ENCODE results near the gene VEPH1. TPM values are rescaled to one million over a fixed set of nuclear protein-coding genes. Genes with fewer than 3 reads are reported as not detected.

VEPH1 gene
- total RNA-seq, 4 donors from 2014 or later, result 0.48 to 11.7 (median 3.2) TPM

- DNase-seq (ENCODE audit: low spot score) (no peak), ATAC-seq (ENCODE audit: low FRiP score) (no peak)
- TF ChIP-seq CTCF (IDR thresholded peaks at IDR 0.05), result no peak
Observed at GRCh38 chr3:157300981-157301663, 202.1 kb downstream of the VEPH1 start.

GRCh38 chr3:157300094-157300493, 203.1 kb downstream of the VEPH1 start:
- no peak for ATAC-seq (ENCODE audit: low FRiP score)
- no peak for DNase-seq (ENCODE audit: low spot score)
- TF ChIP-seq CTCF (IDR thresholded peaks at IDR 0.05), result no peak

DNA sequence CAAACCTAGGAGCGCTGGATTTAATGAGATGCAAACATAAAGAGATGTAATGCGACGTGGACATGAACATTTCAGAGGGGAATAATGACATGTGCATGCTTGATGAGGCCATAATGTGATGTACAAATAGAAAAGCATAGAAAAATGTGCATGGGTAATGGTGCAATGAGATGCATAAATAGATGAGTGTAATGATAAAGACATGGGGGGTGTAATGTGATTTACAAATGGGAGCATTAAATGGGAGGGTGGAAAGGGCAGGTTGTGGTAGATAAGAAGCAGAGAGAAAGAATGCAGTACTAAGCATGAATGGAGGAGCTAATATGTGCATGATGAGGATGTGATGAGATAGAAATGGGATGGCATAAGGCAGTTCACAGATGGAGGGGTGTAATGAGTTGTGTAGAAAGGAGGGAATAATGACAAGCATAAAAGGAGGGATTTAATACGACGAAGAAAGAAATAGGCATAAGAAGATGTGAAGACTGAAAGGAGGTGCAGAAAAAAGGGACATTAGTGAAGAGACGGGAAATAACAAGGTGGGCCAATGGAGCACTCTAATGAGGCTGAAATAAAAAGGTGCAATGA, 205.8 kb downstream of the VEPH1 start:
- ATAC-seq (ENCODE audit: low FRiP score), result no peak
- DNase-seq (ENCODE audit: low spot score), result no peak
- TF ChIP-seq CTCF (IDR thresholded peaks at IDR 0.05), result no peak

DNA sequence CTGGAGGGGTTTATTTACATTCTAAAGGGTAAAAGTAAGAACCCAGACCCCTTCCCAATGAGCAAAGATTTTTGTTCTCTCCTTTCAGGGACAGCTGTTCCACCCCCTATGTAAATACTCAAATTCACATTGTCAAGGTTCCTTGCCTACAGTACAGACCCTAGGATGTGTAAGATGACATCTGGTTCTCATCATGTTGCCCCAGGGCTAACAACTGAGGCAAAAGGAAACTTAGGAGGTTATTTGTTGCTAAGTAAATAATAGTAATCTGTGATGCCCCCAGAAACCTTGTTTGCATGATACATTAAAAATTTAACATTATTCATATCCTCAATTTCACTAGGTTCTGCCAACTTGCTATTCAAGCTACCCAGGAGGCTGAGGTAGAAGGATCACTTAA, 208.3 kb downstream of the VEPH1 start:
- TF ChIP-seq CTCF (IDR thresholded peaks at IDR 0.05), result no peak
- DNase-seq (ENCODE audit: low spot score), result no peak
- no peak for ATAC-seq (ENCODE audit: low FRiP score)

DNA sequence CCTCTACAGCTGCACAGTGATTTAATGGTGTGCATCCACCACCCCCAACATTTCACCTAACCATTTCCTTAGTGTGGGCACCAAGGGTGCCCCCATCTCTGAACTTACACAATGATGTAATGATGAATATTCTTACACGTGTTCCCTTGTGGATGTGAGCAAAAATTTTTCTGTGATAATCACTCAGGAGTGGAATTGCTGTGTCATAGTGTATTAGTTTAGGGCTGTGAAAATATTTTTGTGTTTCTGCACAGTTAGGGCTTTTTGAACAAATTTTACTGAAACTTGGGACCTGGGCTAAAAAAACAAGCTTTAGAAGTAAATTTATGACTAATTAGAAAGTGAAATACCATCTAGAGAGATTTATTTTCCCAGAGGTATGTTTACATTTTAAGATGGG, 208.7 kb downstream of the VEPH1 start:
- DNase-seq (ENCODE audit: low spot score), result no peak

GRCh38 chr3:157290766-157291165, 212.4 kb downstream of the VEPH1 start:
- ATAC-seq (ENCODE audit: low FRiP score), result peak; percentile 79
- no peak for TF ChIP-seq CTCF (IDR thresholded peaks at IDR 0.05)

More for the DNA sequence above, 208.7 kb downstream of the VEPH1 start:
- TF ChIP-seq CTCF (IDR thresholded peaks at IDR 0.05), result no peak
- no peak for ATAC-seq (ENCODE audit: low FRiP score)

DNA sequence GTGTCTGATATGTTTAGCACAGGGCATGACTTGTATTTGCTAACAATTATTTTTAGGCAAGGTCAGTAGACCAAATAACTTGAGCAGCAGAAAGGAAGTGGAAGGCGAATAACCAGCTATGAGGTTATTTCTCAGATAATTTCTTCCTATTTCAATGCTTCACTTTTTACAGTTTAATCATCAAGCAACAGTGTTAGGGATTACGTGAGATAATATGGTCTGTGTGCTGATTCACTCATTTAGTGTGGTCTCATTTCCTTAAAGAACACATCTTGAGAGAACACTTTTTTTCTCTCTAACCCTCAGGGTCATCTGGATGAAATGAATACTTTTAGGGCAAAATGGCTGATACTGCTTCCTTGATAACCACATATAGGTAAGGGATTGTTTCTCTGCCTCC, 217.2 kb downstream of the VEPH1 start:
- TF ChIP-seq CTCF (IDR thresholded peaks at IDR 0.05), result no peak
- DNase-seq (ENCODE audit: low spot score) (no peak), ATAC-seq (ENCODE audit: low FRiP score) (no peak)

More at GRCh38 chr3:157290766-157291165, 212.4 kb downstream of the VEPH1 start:
- DNase-seq (ENCODE audit: low spot score), result no peak

Measured in omental fat pad (tissue), 4 donors.